ENCODE results near the gene SLC16A13. TPM values are rescaled to one million over a fixed set of nuclear protein-coding genes. Genes with fewer than 3 reads are reported as not detected.
A peak's percentile ranks its signal among the peaks of the same experiment; 100 is the strongest.

The SLC16A13 gene
- total RNA-seq, 1 experiment from 2014 or later: 11.7 TPM

GRCh38 chr17:7043182-7043496 lies 7.3 kb downstream of the SLC16A13 start:
- H3K36me3 ChIP-seq (ENCODE audit: insufficient read depth, low read length, poor library complexity, severe bottlenecking): no peaks in the 10 kb centered on the region
- BruUV-seq (replicated peaks): no TSS peak
- H3K4me1 ChIP-seq (ENCODE audit: insufficient read depth, low read length, poor library complexity, severe bottlenecking): peaks cover 20% of the 10 kb centered on the region
- H3K9me3 ChIP-seq (ENCODE audit: low read depth, low read length, poor library complexity, severe bottlenecking): no peaks in the 10 kb centered on the region
- ChIA-PET CTCF (interaction anchor here (0.8 to 2.9 kb wide), 2 partner anchors 90 to 93 kb away, joined by 7 to 10 read pairs; no protein-coding TSS in a partner anchor), POLR2A (ENCODE audit: low non-redundant PET) (no interaction called here)
- H3K27me3 ChIP-seq (replicated peaks; ENCODE audit: insufficient read depth, low read depth, low read length, poor library complexity): no peaks in the 10 kb centered on the region
- H3K27ac ChIP-seq (ENCODE audit: low read depth, low read length, poor library complexity, severe bottlenecking): peak overlapping the region; percentile 34
- peak overlapping the region; percentile 54 for H3K4me3 ChIP-seq (ENCODE audit: low read depth, low read length, poor library complexity, severe bottlenecking)
- no peak for TF ChIP-seq CTCF (conservative IDR thresholded peaks at IDR 0.05; ENCODE audit: low read depth, low read length)
- TF ChIP-seq EZH2 (IDR thresholded peaks at IDR 0.05; ENCODE audit: borderline replicate concordance, low read depth, low read length, poor library complexity, severe bottlenecking): no peak
- intact Hi-C loops (cut with micrococcal nuclease; ENCODE audit: unreplicated experiment): loop anchor here (10.0 kb wide), 1 partner anchor 642 kb away; the partner anchor contains the start of genes TP53 and WRAP53
- no peak for DNase-seq (ENCODE audit: low spot score)

GRCh38 chr17:7043497-7044198 lies 7.8 kb downstream of the SLC16A13 start, which contains the start of gene SLC16A11:
SLC16A11 (minus strand) TSS chr17:7044092; CDS start chr17:7043513, 579 bp downstream.
- intact Hi-C loops (cut with micrococcal nuclease; ENCODE audit: unreplicated experiment): loop anchor here (10.0 kb wide), 1 partner anchor 641 kb away; the partner anchor contains the start of genes TP53 and WRAP53
- TF ChIP-seq CTCF (conservative IDR thresholded peaks at IDR 0.05; ENCODE audit: low read depth, low read length) (no peak), EZH2 (IDR thresholded peaks at IDR 0.05; ENCODE audit: borderline replicate concordance, low read depth, low read length, poor library complexity, severe bottlenecking) (no peak)

DNA sequence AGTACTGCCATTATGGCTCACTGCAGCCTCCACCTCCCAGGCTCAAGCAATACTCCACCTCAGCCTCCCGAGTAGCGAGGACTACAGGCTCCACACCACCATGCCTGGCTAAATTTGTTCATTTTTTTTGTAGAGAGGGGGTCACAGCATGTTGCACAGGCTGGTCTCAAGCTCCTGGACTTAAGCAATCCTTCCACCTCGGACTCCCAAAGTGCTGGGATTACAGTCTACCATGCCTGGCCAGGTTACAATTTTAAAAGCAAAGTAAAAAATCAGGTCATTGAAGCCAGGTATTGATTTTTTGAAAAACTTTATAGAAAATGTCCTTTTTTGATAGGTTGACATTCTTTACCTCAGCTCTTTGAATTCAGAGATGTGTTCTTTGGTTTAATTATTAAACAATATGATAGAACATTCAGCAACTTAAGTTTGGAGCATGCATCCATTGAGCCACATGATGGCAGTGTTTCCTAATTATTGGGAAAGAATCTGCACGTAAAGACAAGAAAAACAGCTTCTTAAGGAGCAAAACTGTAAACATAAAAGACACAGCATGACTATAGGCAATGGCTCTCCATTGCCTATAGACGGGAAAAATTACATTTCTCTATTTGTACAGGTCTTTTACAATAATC lies 9.8 kb downstream of the SLC16A13 start:
- H3K27me3 ChIP-seq (replicated peaks; ENCODE audit: insufficient read depth, low read depth, low read length, poor library complexity): no peaks in the 10 kb centered on the region
- peak; percentile 86 for DNase-seq (ENCODE audit: low spot score)
- peaks cover 20% of the 10 kb centered on the region for H3K4me1 ChIP-seq (ENCODE audit: insufficient read depth, low read length, poor library complexity, severe bottlenecking)
- H3K9me3 ChIP-seq (ENCODE audit: low read depth, low read length, poor library complexity, severe bottlenecking): no peaks in the 10 kb centered on the region
- H3K27ac ChIP-seq (ENCODE audit: low read depth, low read length, poor library complexity, severe bottlenecking): no peak overlapping the region
- peak overlapping the region; percentile 9 for H3K4me3 ChIP-seq (ENCODE audit: low read depth, low read length, poor library complexity, severe bottlenecking)
- CTCF ChIA-PET: interaction anchor here (0.5 to 2.1 kb wide), 18 partner anchors 8 to 544 kb away, joined by 3 to 19 read pairs (median 4); partner anchors contain the start of gene SLC16A13
- intact Hi-C loops (cut with micrococcal nuclease; ENCODE audit: unreplicated experiment): loop anchor here (2.0 to 10.0 kb wide), 3 partner anchors 251 to 639 kb away; partner anchors contain the start of genes TP53 and WRAP53
- TF ChIP-seq CTCF (conservative IDR thresholded peaks at IDR 0.05; ENCODE audit: low read depth, low read length) (peak; percentile 89), EZH2 (IDR thresholded peaks at IDR 0.05; ENCODE audit: borderline replicate concordance, low read depth, low read length, poor library complexity, severe bottlenecking) (no peak)
- no peaks in the 10 kb centered on the region for H3K36me3 ChIP-seq (ENCODE audit: insufficient read depth, low read length, poor library complexity, severe bottlenecking)
- BruUV-seq (replicated peaks): no TSS peak
- POLR2A ChIA-PET (ENCODE audit: low non-redundant PET): no interaction called here

More at GRCh38 chr17:7043497-7044198, 7.8 kb downstream of the SLC16A13 start, which contains the start of gene SLC16A11:
- Histone ChIP-seq H3K4me3 (ENCODE audit: low read depth, low read length, poor library complexity, severe bottlenecking) (peak within 1 kb of the TSS; percentile 54), H3K4me1 (ENCODE audit: insufficient read depth, low read length, poor library complexity, severe bottlenecking) (peaks cover 20% of the 10 kb centered on the region), H3K27ac (ENCODE audit: low read depth, low read length, poor library complexity, severe bottlenecking) (peak within 1 kb of the TSS; percentile 34), H3K27me3 (replicated peaks; ENCODE audit: insufficient read depth, low read depth, low read length, poor library complexity) (no peaks in the 10 kb centered on the region), H3K9me3 (ENCODE audit: low read depth, low read length, poor library complexity, severe bottlenecking) (no peaks in the 10 kb centered on the region), H3K36me3 (ENCODE audit: insufficient read depth, low read length, poor library complexity, severe bottlenecking) (no peaks in the 10 kb centered on the region)
- peak; percentile 65 for DNase-seq (ENCODE audit: low spot score)
- POLR2A ChIA-PET (ENCODE audit: low non-redundant PET): no interaction called here
- CTCF ChIA-PET: interaction anchor here (0.8 to 2.9 kb wide), 2 partner anchors 89 to 92 kb away, joined by 7 to 10 read pairs; no protein-coding TSS in a partner anchor
- no TSS peak for BruUV-seq (replicated peaks)
